Neural crest cell (in vitro differentiated cells): Measurements from ENCODE around the gene TRIM10. TPM values are rescaled to one million over a fixed set of nuclear protein-coding genes. Genes with fewer than 3 reads are reported as not detected.

Experiments used
- DNase-seq: peaks from one replicate; pipeline ENCODE4 v3.0.0; 2021; ENCODE audit warnings: low read depth, mixed read lengths, low spot score
- H3K27ac Mint-ChIP-seq: one replicate; pipeline ENCODE4 v1.8.0; 2021; ENCODE audit warnings: mild to moderate bottlenecking, mixed read lengths; ENCODE audit not compliant: unreplicated experiment
- H3K27me3 Mint-ChIP-seq: 2 replicates; pipeline ENCODE4 v1.8.0; 2021; ENCODE audit warnings: low read depth, mild to moderate bottlenecking, mixed read lengths
- H3K36me3 Mint-ChIP-seq: 2 replicates; pipeline ENCODE4 v1.8.0; 2021; ENCODE audit warnings: low read depth, mild to moderate bottlenecking, mixed read lengths
- H3K4me1 Mint-ChIP-seq: 2 replicates; pipeline ENCODE4 v1.8.0; 2021; ENCODE audit warnings: mixed read lengths
- H3K4me3 Mint-ChIP-seq: one replicate; pipeline ENCODE4 v1.8.0; 2021; ENCODE audit warnings: mild to moderate bottlenecking, mixed read lengths
- H3K9me3 Mint-ChIP-seq: 2 replicates; pipeline ENCODE4 v1.8.0; 2021; ENCODE audit warnings: mixed read lengths
- total RNA-seq: library from RNA; stranded (reverse); gene quantifications from 2 replicates; pipeline ENCODE4 v1.2.1, GENCODE V29; 2021
- TF ChIP-seq, protein P1 (sequence below): fragments of 200-600 bp; sonication (generic); conservative IDR thresholded peaks from 2 replicates; pipeline ENCODE4 v1.5.0; 2021; ENCODE audit warnings: antibody characterized with exemption, mild to moderate bottlenecking

TRIM10 gene
- total RNA-seq, 1 donor from 2014 or later: not detected

DNA sequence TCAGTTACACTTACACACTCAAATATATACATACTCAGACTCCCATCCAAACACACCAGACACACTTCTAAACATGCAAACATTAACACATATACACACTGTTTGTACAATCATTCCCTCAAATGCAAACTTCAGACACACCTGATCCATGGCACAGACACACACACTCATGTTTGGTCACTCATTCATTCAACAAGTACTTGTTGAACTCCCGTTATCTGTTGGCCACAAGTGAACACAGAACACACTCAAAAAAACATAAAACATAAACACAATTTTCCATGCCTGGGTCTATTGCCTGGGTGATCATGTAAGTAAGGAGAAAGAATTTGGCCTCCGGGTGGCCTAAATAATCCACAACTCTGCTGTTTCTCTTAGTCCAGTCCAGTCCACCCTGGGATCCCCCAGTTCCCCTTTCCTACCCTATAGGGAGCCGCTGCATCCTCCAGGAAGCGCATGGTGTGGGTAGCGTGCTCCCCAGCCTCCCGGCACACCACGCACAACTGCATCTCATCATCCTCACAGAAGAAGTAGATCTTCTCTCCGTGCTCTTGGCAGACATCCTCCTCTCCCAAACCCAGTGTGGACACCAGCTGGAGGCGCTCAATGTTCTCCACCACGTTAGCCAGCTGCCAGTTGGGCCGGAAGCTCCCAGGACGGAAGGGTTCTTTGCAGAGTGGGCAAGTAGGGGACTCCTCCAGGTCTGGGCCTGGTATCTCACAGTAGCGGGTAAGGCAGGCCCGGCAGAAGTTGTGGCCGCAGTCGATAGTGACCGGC is 815 bp downstream of the TRIM10 start:
- H3K27me3 Mint-ChIP-seq: peaks cover 68% of the 10 kb centered on the region
- H3K9me3 Mint-ChIP-seq: no peaks in the 10 kb centered on the region

GRCh38 chr6:30158475-30159040 is 2.5 kb downstream of the TRIM10 start:
- DNase-seq: no peak
- peaks cover 67% of the 10 kb centered on the region for H3K27me3 Mint-ChIP-seq
- H3K4me1 Mint-ChIP-seq: no peaks in the 10 kb centered on the region
- H3K9me3 Mint-ChIP-seq: no peaks in the 10 kb centered on the region
- H3K36me3 Mint-ChIP-seq: no peaks in the 10 kb centered on the region
- H3K27ac Mint-ChIP-seq: no peak overlapping the region
- TF ChIP-seq, protein P1, sequence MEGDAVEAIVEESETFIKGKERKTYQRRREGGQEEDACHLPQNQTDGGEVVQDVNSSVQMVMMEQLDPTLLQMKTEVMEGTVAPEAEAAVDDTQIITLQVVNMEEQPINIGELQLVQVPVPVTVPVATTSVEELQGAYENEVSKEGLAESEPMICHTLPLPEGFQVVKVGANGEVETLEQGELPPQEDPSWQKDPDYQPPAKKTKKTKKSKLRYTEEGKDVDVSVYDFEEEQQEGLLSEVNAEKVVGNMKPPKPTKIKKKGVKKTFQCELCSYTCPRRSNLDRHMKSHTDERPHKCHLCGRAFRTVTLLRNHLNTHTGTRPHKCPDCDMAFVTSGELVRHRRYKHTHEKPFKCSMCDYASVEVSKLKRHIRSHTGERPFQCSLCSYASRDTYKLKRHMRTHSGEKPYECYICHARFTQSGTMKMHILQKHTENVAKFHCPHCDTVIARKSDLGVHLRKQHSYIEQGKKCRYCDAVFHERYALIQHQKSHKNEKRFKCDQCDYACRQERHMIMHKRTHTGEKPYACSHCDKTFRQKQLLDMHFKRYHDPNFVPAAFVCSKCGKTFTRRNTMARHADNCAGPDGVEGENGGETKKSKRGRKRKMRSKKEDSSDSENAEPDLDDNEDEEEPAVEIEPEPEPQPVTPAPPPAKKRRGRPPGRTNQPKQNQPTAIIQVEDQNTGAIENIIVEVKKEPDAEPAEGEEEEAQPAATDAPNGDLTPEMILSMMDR: no peak
- no peak overlapping the region for H3K4me3 Mint-ChIP-seq

More for the DNA sequence above, 815 bp downstream of the TRIM10 start:
- Mint-ChIP-seq H3K36me3 (no peaks in the 10 kb centered on the region), H3K4me1 (no peaks in the 10 kb centered on the region), H3K27ac (no peak overlapping the region), H3K4me3 (no peak overlapping the region)
- DNase-seq: no peak
- TF ChIP-seq, protein P1: no peak

DNA sequence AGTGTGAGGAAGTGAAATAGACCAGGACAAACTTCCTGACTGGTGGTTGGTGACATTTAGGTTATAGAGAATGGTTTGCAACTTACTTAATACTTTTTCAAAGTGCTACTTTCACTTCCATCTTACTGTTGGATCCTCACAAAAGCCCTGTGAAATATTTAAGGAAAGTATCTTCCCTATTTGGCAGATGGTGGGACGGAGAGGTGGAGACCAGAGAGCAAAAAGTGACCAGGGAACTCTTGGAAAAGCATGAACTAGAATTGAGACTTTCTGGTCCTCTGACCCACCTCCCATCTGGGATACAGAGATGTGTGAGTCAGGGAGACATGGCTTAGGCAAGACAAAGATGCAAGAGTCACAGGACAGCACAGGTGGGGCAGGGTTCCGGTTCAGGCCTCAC is 3.0 kb downstream of the TRIM10 start:
- no peaks in the 10 kb centered on the region for H3K4me1 Mint-ChIP-seq
- DNase-seq: no peak
- H3K9me3 Mint-ChIP-seq: no peaks in the 10 kb centered on the region
- TF ChIP-seq, protein P1: no peak
- no peaks in the 10 kb centered on the region for H3K36me3 Mint-ChIP-seq
- H3K27ac Mint-ChIP-seq: no peak overlapping the region
- no peak overlapping the region for H3K4me3 Mint-ChIP-seq
- H3K27me3 Mint-ChIP-seq: peaks cover 73% of the 10 kb centered on the region

GRCh38 chr6:30157581-30157980 is 3.4 kb downstream of the TRIM10 start:
- Mint-ChIP-seq H3K36me3 (no peaks in the 10 kb centered on the region), H3K4me3 (no peak overlapping the region), H3K27ac (no peak overlapping the region), H3K4me1 (no peaks in the 10 kb centered on the region), H3K9me3 (no peaks in the 10 kb centered on the region), H3K27me3 (peaks cover 77% of the 10 kb centered on the region)
- TF ChIP-seq, protein P1: no peak
- DNase-seq: no peak

GRCh38 chr6:30156774-30157173 is 4.2 kb downstream of the TRIM10 start:
- no peaks in the 10 kb centered on the region for H3K4me1 Mint-ChIP-seq
- H3K9me3 Mint-ChIP-seq: no peaks in the 10 kb centered on the region
- H3K27ac Mint-ChIP-seq: no peak overlapping the region
- no peaks in the 10 kb centered on the region for H3K36me3 Mint-ChIP-seq
- TF ChIP-seq, protein P1: no peak
- H3K27me3 Mint-ChIP-seq: peaks cover 78% of the 10 kb centered on the region
- DNase-seq: no peak
- H3K4me3 Mint-ChIP-seq: no peak overlapping the region
